ENCODE measurements around the gene MPND.

The MPND gene

DNA sequence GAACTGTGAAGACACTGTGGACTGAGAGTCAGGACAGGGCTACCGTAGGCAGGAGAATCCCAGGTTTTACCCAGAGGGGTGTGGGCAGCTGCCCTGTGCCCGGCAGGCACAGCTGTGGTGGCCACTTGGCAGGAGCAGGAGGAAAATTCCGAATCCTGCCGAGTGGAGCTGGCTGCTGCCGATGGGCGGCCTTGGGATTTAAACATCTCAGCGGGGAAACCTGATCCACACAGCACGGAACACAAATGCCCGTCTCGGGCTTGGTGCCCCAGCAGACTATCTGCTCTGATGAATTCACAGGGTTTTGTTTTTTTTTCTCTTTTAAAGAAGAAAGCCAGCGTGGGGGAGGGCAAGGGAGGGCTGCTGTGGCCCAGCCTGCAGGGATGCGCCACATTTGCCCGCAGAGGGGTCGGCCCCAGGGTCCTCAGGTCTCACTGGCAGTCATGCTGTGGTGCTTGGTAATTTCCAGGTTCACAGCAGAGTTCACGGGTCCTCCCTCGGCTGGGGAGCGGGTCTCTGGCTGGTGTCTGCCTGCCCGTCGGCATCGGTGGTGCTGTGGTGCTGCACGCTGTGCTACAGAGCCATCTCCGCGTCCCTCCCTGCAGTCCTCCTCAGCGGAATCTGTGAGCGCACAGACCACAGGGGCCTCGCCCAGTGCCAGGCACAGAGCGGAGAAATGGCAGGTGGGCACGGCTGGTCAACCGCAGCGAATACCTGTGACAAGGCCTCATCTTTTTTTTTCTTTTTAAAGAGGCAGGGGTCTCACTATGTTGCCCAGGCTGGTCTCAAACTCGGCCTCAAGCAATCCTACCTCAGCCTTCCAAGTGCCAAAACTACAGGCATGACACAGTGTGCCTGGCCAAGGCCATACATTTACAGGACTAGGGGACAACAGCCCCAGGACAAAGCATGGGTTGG lies 28.1 kb downstream of the MPND start:
- TF ChIP-seq POLR2A (IDR thresholded peaks at IDR 0.05; ENCODE audit: low read length) (no peak), GATA1 (IDR thresholded peaks at IDR 0.05; ENCODE audit: low read depth, low read length) (no peak)
- DNase-seq: no peak

DNA sequence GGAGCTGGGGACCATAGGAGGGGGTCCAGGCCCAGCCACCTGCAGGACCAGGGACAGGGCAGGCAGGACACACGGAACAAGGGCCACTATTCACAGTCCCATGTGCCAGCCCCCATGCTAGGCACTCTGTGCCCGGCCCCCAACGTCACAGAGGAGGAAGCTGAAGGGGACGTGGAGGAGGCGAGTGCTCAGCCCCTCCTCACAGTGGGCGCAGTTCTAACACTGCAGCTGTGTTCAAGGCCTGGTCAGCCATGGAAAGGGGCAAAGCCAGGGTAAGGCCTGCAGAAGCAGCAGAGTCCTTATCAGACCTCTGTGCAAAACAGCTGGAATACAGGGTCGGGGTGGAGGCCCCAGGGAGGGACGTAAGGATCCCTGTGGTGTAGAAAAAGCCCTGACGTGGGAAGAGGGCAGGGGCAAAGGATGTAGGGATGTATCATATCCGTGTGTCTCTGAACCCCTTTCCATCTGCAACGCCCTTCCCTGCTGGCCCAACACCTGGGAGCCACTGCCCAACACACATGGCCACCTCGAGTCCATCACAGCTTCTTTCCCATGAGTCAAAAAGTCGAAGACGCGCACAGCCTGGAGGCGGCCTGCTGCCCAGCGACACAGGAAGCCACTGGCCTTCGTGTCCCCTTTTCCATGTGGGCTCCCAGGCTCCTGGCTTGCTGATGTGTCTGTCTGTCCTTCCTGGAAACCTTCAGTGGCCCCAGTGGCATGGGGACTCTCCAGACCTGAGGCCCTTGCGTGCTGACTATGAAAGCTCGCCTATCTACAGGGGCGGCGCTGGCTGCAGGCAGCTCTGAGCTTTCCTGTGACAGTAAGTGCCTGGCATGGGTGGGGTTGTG lies 29.0 kb downstream of the MPND start:
- TF ChIP-seq GATA1 (IDR thresholded peaks at IDR 0.05; ENCODE audit: low read depth, low read length): no peak
- peak; percentile 82 to 87 for DNase-seq

DNA sequence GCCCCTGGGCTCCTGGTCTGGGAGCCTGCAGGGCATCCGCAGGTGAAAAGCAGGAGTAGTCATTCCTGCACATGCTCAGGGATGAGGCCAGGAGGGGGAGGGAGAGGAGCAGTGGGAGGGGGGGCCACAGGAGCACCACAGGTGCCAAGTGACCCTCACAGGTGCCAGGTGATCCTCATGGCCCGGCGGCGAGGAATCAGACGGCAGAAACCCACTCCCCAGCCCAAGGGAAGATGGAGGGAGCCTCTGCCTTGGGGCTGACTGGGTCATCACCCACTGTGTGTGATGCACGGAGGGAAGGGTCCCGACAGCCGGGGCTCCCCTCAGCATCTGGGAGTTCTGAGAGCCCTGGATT lies 29.6 kb downstream of the MPND start:
- TF ChIP-seq GATA1 (IDR thresholded peaks at IDR 0.05; ENCODE audit: low read depth, low read length) (no peak), POLR2A (IDR thresholded peaks at IDR 0.05; ENCODE audit: low read length) (no peak)
- no peak for DNase-seq

DNA sequence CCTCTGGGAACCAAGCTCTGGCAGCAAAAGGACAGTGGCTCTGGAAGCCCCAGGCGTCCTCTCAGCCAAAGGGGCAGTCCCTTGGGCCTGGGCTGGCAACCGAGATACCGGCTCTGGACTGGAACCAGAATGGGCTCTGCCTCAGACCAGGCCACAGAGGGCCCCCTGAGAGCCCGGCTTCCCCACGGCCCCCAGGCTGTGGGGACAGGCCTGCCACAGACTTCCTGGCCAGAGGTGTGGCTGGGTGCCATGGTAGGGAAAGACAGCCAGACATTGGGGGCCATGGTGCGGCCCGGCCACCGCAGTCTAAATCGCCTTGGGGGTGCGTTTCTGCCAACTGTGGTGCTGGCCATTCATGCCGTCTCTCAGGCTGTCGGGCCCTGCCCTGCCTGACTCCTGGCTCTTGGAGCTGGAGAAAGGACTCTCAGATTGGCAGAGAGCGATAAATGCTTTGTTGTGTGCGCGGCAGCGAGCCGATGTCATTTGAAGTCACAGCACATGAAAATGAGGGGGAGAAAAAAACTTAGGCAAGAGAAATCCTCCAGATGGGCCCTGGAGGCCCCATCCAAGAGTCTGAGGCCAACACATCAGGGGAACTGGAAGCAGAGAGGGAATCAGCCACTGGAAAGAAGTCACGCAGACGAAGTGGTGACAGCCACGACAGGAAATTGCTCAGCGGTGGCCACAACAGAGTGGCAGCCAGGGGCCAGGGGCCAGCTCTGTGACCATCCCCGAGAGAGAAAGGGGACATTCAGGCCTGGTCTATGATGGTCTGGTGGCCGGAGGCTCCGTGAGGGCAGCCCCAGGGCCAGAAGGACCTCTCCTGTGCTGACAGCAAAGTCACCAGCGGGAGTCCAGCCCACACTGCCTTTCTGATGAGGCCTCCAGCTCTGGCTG lies 30.5 kb downstream of the MPND start:
- no peak for TF ChIP-seq GATA1 (IDR thresholded peaks at IDR 0.05; ENCODE audit: low read depth, low read length)
- TF ChIP-seq POLR2A (IDR thresholded peaks at IDR 0.05; ENCODE audit: low read length): no peak
- no peak for DNase-seq

DNA sequence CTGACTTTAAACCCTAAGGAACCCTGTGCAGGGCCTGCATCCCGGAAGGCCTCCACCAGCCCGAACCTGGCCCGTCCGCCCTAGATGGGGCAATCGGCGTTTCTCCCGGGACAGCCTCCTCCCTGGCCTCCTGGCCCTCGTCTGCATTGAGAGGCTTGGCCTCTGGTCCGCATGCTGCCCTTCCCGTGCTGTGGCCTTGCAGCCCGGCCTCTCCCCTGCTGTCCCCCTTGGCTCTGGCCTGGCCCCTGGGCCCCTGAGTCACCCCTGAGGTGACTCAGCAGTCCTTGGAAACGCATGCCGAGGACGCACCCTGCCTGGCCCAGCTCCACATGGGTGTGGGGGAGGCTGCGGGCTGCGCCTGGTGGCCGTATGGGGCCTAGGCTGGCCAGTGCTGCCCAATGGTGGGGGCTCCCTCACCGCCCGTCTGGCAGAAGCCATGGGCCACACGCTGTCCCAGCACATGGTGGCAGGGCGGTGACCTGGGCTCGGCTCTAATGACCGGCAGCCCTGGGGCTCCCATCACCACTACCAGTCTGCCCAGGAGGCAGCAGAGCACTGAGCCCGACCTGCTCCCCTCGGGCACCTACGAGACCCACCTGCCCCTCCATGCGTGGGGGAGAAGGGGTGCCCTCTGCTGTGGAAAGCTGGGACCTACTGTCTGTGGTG lies 31.3 kb downstream of the MPND start:
- DNase-seq: peak; percentile 97 to 98
- TF ChIP-seq POLR2A (IDR thresholded peaks at IDR 0.05; ENCODE audit: low read length): peak; percentile 47
- TF ChIP-seq GATA1 (IDR thresholded peaks at IDR 0.05; ENCODE audit: low read depth, low read length): no peak

DNA sequence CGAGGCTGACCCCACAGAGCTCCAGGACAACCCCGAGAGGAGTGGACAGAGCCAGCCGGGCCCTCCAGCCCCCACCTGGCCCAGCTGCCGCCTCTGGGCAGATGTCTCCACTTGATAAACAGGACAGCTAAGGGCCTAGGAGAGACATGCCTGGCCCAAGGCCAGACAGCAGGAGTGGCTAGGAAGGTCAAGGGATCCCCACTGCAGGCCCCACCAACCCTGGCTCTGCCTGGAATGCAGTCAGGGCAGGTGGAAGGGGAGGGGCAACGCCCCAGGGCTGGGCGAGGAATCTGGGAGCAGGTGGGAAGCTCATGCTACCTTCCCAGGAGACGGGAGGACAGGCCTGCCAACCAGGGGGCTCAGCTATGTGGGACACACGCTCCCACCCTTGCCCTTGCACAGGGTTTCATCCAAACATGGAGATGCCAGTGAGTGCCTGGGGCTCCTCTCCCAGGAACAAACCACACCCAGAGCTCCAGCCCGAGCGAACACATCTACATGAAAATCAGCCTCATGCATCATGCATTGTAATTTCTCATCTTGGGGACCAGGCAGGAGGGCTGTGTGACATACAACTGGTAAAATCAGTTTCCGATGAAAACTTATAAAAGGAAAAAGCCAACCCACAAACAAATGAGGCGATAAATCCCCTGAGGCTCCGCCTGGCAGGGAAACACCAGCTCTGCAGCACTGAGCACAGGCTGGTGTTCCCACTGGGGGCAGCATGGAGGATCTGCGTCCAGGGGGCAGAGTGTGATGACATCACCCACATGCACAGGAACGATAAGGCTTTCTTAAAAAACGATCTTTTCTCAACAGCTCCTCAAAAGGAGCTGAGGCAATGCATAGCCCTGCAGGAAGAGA lies 32.0 kb downstream of the MPND start:
- TF ChIP-seq GATA1 (IDR thresholded peaks at IDR 0.05; ENCODE audit: low read depth, low read length): peak; percentile 57
- no peak for TF ChIP-seq POLR2A (IDR thresholded peaks at IDR 0.05; ENCODE audit: low read length)
- peak; percentile 97 to 99 for DNase-seq

DNA sequence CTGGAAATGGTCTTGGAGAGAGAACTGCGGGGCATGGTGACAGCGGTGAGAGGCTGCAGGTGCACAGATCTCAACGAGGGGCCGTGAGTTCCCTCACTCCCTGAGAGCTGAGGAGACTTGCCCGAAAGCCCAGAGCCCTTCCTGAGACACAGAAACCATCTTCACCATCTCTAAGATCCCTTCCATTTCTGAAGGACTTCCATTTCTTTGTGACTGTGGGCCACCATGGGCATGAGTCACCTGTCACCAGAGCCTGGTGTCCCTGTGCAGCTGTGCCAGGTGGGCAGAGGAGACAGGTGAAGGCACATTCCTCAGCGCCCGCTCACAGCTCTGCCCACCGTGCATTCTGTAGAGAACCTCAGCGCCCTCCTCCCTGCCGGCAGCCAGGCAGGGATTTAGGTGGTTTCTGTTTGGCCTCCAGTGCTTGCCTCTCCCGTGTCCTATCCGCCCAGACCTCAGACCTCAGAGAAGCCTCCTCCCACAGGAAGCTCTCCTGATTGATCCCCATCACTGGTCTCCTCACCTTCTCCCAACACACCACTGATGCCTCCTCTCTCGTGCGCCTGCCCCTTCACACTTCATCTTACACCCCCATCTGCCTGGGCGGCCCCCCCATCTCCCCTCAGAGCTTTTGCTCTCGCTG lies 32.8 kb downstream of the MPND start:
- DNase-seq: no peak
- TF ChIP-seq POLR2A (IDR thresholded peaks at IDR 0.05; ENCODE audit: low read length) (peak; percentile 89), GATA1 (IDR thresholded peaks at IDR 0.05; ENCODE audit: low read depth, low read length) (no peak)

DNA sequence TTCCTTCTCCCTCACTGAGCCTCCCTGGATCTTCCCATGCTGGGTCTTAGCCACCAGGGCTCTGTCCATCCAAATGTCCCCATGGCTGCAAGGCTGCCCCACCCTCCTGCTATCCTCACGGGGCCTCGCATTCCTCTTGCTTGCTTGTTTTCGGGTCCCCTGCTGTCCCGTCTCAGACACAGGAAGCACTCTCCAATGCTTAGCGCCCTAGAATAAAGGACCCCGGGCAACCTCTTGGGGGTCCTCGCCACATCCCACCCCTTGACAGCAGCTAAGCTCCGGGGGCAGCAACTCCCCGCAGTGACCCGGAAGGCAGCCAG lies 33.3 kb downstream of the MPND start:
- DNase-seq: no peak
- TF ChIP-seq POLR2A (IDR thresholded peaks at IDR 0.05; ENCODE audit: low read length) (no peak), GATA1 (IDR thresholded peaks at IDR 0.05; ENCODE audit: low read depth, low read length) (no peak)

DNA sequence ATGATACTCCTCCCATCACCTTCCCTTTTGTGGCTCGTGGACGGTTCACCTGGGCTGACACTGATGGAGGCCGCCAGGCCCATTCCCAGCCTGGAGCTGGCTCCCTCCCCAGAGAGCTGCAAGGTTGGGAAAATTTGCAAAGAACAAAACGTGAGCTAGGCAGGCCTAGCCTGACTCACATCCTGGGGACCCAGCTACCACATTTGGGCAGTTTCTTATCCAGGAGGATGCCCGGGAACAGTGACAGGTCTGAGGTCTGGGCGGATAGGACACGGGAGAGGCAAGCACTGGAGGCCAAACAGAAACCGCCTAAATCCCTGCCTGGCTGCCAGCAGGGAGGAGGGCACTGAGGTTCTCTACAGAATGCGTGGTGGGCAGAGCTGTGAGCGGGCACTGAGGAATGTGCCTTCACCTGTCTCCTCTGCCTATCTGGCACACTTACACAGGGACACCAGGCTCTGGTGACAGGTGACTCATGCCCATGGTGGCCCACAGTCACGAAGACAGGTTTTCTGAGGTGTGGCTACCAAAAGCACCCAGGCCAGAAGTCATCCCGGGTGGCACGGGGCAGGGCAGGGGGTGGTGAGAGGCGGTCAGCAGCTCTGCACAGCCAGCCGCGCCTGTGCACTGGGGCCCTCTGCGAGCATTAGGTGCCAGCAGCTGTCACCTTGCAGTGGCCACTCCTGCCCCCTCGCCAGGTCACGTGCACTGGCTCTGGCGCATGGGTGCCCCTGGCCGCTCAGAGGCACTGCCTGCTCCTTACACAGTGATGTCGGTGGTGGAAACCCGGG lies 33.8 kb downstream of the MPND start:
- TF ChIP-seq GATA1 (IDR thresholded peaks at IDR 0.05; ENCODE audit: low read depth, low read length) (no peak), POLR2A (IDR thresholded peaks at IDR 0.05; ENCODE audit: low read length) (no peak)
- no peak for DNase-seq

DNA sequence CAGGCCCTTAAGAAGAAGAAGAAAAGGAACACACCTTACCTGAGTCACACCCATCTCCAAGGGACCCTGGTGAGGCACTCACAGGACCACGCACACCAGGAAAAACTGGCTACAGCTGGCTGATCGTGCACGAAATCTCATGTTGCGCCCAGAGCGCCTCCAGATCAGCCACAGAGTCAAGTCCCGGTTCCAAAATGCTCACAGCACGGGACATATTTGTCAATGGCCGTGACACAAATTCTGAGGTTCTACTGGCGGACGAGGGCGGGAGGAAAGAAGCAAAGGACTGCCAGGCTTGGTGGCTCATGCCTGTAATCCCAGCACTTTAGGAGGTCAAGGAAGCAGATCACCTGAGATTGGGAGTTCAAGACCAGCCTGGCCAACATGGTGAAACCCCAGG lies 35.5 kb downstream of the MPND start:
- TF ChIP-seq POLR2A (IDR thresholded peaks at IDR 0.05; ENCODE audit: low read length) (no peak), GATA1 (IDR thresholded peaks at IDR 0.05; ENCODE audit: low read depth, low read length) (no peak)
- DNase-seq: no peak
